Mesenchymal stem cell (in vitro differentiated cells and primary cell): ENCODE results near the gene BCL7C.

Experiments used
- DNase-seq: peaks from one replicate; pipeline ENCODE4 v3.0.0-alpha.2; 2013
- H2AFZ ChIP-seq: one replicate; pipeline ENCODE4 v1.6.1; 2013; ENCODE audit warnings: low read depth, mild to moderate bottlenecking, control low read depth, inconsistent platforms, low read length, moderate library complexity
- H2AK5ac ChIP-seq: 2 replicates; pipeline ENCODE4 v1.6.1; 2013; ENCODE audit warnings: low read length, moderate library complexity, mild to moderate bottlenecking, inconsistent platforms; ENCODE audit not compliant: severe bottlenecking
- H2BK120ac ChIP-seq: one replicate; pipeline ENCODE4 v1.6.1; 2013; ENCODE audit warnings: low read depth, mild to moderate bottlenecking, inconsistent platforms, low read length, moderate library complexity
- H2BK12ac ChIP-seq, 2 experiments: one replicate each; pipeline ENCODE4 v1.6.1; 2013; ENCODE audit warnings: inconsistent platforms in 2 of 2, low read length in 2 of 2, mild to moderate bottlenecking in 2 of 2, moderate library complexity in 2 of 2, control low read depth in 1 of 2
- H2BK15ac ChIP-seq: one replicate; pipeline ENCODE4 v1.6.1; 2013; ENCODE audit warnings: mild to moderate bottlenecking, low read depth, inconsistent platforms; ENCODE audit not compliant: poor library complexity, severe bottlenecking
- H2BK5ac ChIP-seq: 2 replicates; pipeline ENCODE4 v1.6.1; 2013; ENCODE audit warnings: low read depth, mild to moderate bottlenecking, low read length, control low read depth, inconsistent platforms; ENCODE audit not compliant: poor library complexity, severe bottlenecking
- H3K14ac ChIP-seq, 2 experiments: one replicate each; pipeline ENCODE4 v1.6.1; 2013; ENCODE audit warnings: inconsistent platforms in 2 of 2, low read length in 2 of 2, control low read depth in 1 of 2, mild to moderate bottlenecking in 1 of 2, moderate library complexity in 1 of 2
- H3K18ac ChIP-seq, 2 experiments: one replicate each; pipeline ENCODE4 v1.6.1; 2013; ENCODE audit warnings: inconsistent platforms in 2 of 2, low read length in 2 of 2, control low read depth in 1 of 2, low read depth in 1 of 2, mild to moderate bottlenecking in 1 of 2
- H3K23ac ChIP-seq, 2 experiments: one replicate each; pipeline ENCODE4 v1.6.1; 2013; ENCODE audit warnings: inconsistent platforms in 2 of 2, low read length in 2 of 2, mild to moderate bottlenecking in 2 of 2, moderate library complexity in 2 of 2, control low read depth in 1 of 2
- H3K27ac ChIP-seq: 2 replicates; pipeline ENCODE4 v1.5.1; 2013; ENCODE audit warnings: mild to moderate bottlenecking, moderate library complexity, low read length, control low read depth, inconsistent platforms; ENCODE audit not compliant: poor library complexity, severe bottlenecking
- H3K27me3 ChIP-seq, 2 experiments: 2 replicates each; pipeline versions ENCODE4 v1.6.1 to v1.7.0; 2013; ENCODE audit warnings: low read length in 2 of 2, mild to moderate bottlenecking in 2 of 2, moderate library complexity in 2 of 2, control low read depth in 1 of 2, inconsistent platforms in 1 of 2; ENCODE audit not compliant: control insufficient read depth in 1 of 2, insufficient read depth in 1 of 2
- H3K36me3 ChIP-seq, 2 experiments: 2 replicates each; pipeline versions ENCODE4 v1.6.1 to v1.7.0; 2013; ENCODE audit warnings: low read length in 2 of 2, control low read depth in 1 of 2, inconsistent platforms in 1 of 2, low read depth in 1 of 2, mild to moderate bottlenecking in 1 of 2; ENCODE audit not compliant: insufficient read depth in 2 of 2, control insufficient read depth in 1 of 2
- H3K4ac ChIP-seq, 2 experiments: one replicate each; pipeline ENCODE4 v1.6.1; 2013; ENCODE audit warnings: inconsistent platforms in 2 of 2, low read length in 2 of 2, mild to moderate bottlenecking in 2 of 2, moderate library complexity in 2 of 2, control low read depth in 1 of 2, low read depth in 1 of 2
- H3K4me1 ChIP-seq: 2 replicates; pipeline ENCODE4 v1.6.1; 2013; ENCODE audit warnings: low read depth, low read length, control low read depth; ENCODE audit not compliant: control insufficient read depth, insufficient read depth
- H3K4me2 ChIP-seq: 2 replicates; pipeline ENCODE4 v1.6.1; 2013; ENCODE audit warnings: low read length, mild to moderate bottlenecking, inconsistent platforms; ENCODE audit not compliant: poor library complexity, severe bottlenecking
- H3K4me3 ChIP-seq, 2 experiments: 2 replicates each; pipeline versions ENCODE4 v1.5.1 to v1.7.0; 2013; ENCODE audit warnings: low read length in 2 of 2, mild to moderate bottlenecking in 2 of 2, control low read depth in 1 of 2, low read depth in 1 of 2; ENCODE audit not compliant: insufficient read depth in 1 of 2
- H3K79me1 ChIP-seq: replicated peaks from 2 replicates; pipeline ENCODE4 v1.6.1; 2013; ENCODE audit warnings: mild to moderate bottlenecking, control low read depth, low read length, inconsistent platforms; ENCODE audit not compliant: poor library complexity, severe bottlenecking
- H3K9ac ChIP-seq: 2 replicates; pipeline ENCODE4 v1.7.0; 2013; ENCODE audit warnings: mild to moderate bottlenecking, low read length, moderate library complexity
- H3K9me3 ChIP-seq: 2 replicates; pipeline ENCODE4 v1.7.0; 2013; ENCODE audit warnings: mild to moderate bottlenecking, low read length; ENCODE audit not compliant: control insufficient read depth
- H4K8ac ChIP-seq: one replicate; pipeline ENCODE4 v1.6.1; 2013; ENCODE audit warnings: inconsistent platforms, mild to moderate bottlenecking, low read length, moderate library complexity
- H4K91ac ChIP-seq: one replicate; pipeline ENCODE4 v1.6.1; 2013; ENCODE audit warnings: mild to moderate bottlenecking, low read length, inconsistent platforms
- WGBS: methylation state at CpG from one replicate; pipeline ENCODE4 v1.1.7; 2013; ENCODE audit warnings: mixed read lengths; 5-methylcytosine and 5-hydroxymethylcytosine counted together

Gene BCL7C

GRCh38 chr16:30876867-30877266 lies 17.0 kb downstream of the BCL7C start:
- Histone ChIP-seq H3K18ac (no peak overlapping the region), H3K14ac (no peak overlapping the region), H3K4me1 (peaks cover 15% of the 10 kb centered on the region), H3K4ac (peak overlapping the region in 1 of 2 experiments; percentile 15), H3K27me3 (no peaks in the 10 kb centered on the region), H3K4me3 (peak overlapping the region in 1 of 2 experiments; percentile 87), H2AFZ (no peak overlapping the region), H2BK12ac (peak overlapping the region in 1 of 2 experiments; percentile 74), H3K27ac (no peak overlapping the region), H3K9me3 (no peaks in the 10 kb centered on the region), H2BK5ac (no peak overlapping the region), H2BK15ac (no peak overlapping the region), H2BK120ac (no peak overlapping the region), H3K4me2 (peak overlapping the region; percentile 32), H3K23ac (no peak overlapping the region), H3K9ac (peak overlapping the region; percentile 95), H3K79me1 (peaks cover 24% of the 10 kb centered on the region), H2AK5ac (peak overlapping the region; percentile 43), H4K8ac (peak overlapping the region; percentile 10), H4K91ac (no peak overlapping the region), H3K36me3 (peaks cover 21 to 27% of the 10 kb centered on the region in 2 experiments)
- DNase-seq = peak; percentile 26
- 87% methylated on average over 3 of the region's 5 CpGs for WGBS

GRCh38 chr16:30875871-30876801 lies 17.7 kb downstream of the BCL7C start:
- Histone ChIP-seq H3K27me3 (no peaks in the 10 kb centered on the region), H2BK12ac (peak overlapping the region in 1 of 2 experiments; percentile 81), H3K4me2 (peak overlapping the region; percentile 70), H2BK5ac (no peak overlapping the region), H3K4ac (peak overlapping the region; percentile 19 to 96), H3K14ac (peak overlapping the region in 1 of 2 experiments; percentile 98), H3K27ac (peak overlapping the region; percentile 90), H3K18ac (peak overlapping the region; percentile 55 to 95), H3K9me3 (no peaks in the 10 kb centered on the region), H2BK120ac (peak overlapping the region; percentile 6), H4K91ac (peak overlapping the region; percentile 77), H3K9ac (peak overlapping the region; percentile 95), H3K23ac (peak overlapping the region in 1 of 2 experiments; percentile 46), H3K4me3 (peak overlapping the region; percentile 58 to 87), H2AK5ac (peak overlapping the region; percentile 96), H2AFZ (peak overlapping the region; percentile 18), H4K8ac (peak overlapping the region; percentile 84), H3K36me3 (peaks cover 20 to 21% of the 10 kb centered on the region in 2 experiments), H2BK15ac (peak overlapping the region; percentile 71), H3K4me1 (peaks cover 15% of the 10 kb centered on the region), H3K79me1 (peaks cover 20% of the 10 kb centered on the region)
- WGBS = 57% methylated on average over 12 of the region's 12 CpGs
- peak; percentile 1 for DNase-seq

- Histone ChIP-seq H3K4ac (peak overlapping the region; percentile 65 to 84), H3K9me3 (no peaks in the 10 kb centered on the region), H3K18ac (peak overlapping the region; percentile 95 to 96), H2BK120ac (peak overlapping the region; percentile 22), H2AFZ (peak overlapping the region; percentile 66), H3K27me3 (no peaks in the 10 kb centered on the region), H2BK5ac (peak overlapping the region; percentile 4), H3K14ac (peak overlapping the region in 1 of 2 experiments; percentile 76), H3K9ac (peak overlapping the region; percentile 95), H2BK15ac (peak overlapping the region; percentile 65), H3K23ac (peak overlapping the region in 1 of 2 experiments; percentile 29), H3K4me2 (peak overlapping the region; percentile 70), H3K4me1 (peaks cover 15% of the 10 kb centered on the region), H3K36me3 (peaks cover 15 to 21% of the 10 kb centered on the region in 2 experiments), H4K91ac (peak overlapping the region; percentile 94), H3K27ac (peak overlapping the region; percentile 90), H2BK12ac (no peak overlapping the region), H3K4me3 (peak overlapping the region; percentile 69 to 87), H2AK5ac (no peak overlapping the region), H3K79me1 (peaks cover 18% of the 10 kb centered on the region), H4K8ac (peak overlapping the region; percentile 93)
- WGBS = under 1% methylated on average over 78 of the region's 85 CpGs
- DNase-seq = peak; percentile 92
These were observed 18.8 kb downstream of the BCL7C start for GRCh38 chr16:30874821-30875717.
